Activated T-cell treated with anti-CD3 and anti-CD28 coated beads for 1 hour (primary cell): ENCODE measurements around the gene BMX.

Source experiments
- DNase-seq: peaks from one replicate; pipeline ENCODE4 v3.0.0-alpha.2; 2020; ENCODE audit warnings: low read depth

Gene BMX

GRCh38 chrX:15507005-15507404 lies 6.4 kb downstream of the BMX start:
- DNase-seq: no peak

DNA sequence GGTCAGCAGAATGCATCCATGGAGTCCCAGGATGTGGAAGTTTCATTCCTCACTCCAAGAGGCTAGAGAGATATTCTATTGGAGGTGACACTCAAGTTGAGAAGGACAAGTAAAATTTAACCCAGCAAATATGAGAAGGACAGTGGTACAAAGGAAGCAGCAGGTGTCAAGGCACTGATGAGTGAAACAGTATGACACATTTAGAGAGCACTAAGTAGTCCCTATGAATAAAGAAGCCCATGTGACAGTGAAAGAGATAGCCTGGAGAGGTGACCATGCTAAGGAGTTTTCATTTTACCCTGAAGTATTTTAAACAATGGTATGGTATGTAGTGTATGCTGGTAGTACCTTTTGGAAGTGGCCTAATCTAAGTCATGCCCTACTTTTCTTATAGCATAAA lies 9.2 kb downstream of the BMX start:
- DNase-seq: no peak

GRCh38 chrX:15511563-15511962 lies 11.0 kb downstream of the BMX start:
- DNase-seq: no peak

- DNase-seq: no peak
These were observed 11.9 kb downstream of the BMX start for GRCh38 chrX:15512401-15512965.

- DNase-seq: no peak
These were observed 13.7 kb downstream of the BMX start for GRCh38 chrX:15514279-15514678.

GRCh38 chrX:15515931-15516330 lies 15.3 kb downstream of the BMX start:
- DNase-seq: no peak

DNA sequence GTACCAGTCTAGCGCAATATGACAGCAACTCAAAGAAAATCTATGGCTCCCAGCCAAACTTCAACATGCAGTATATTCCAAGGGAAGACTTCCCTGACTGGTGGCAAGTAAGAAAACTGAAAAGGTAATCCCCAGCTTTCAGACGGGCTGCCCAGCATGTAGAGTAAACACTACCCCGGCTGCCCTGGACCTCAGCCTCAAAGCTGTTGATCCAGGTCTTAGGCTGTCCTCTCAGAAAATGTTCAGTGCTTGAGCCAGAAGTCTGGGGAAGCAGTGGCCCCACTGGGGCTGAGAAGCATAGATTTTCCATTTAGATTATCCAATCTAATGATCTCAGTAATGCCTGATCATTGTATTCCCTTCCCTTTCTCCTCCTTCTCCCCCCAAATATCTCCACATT lies 21.9 kb downstream of the BMX start:
- DNase-seq: no peak

- no peak for DNase-seq
These were observed 22.5 kb downstream of the BMX start for GRCh38 chrX:15523088-15523487.

GRCh38 chrX:15524417-15524816 lies 23.8 kb downstream of the BMX start:
- DNase-seq: no peak

DNA sequence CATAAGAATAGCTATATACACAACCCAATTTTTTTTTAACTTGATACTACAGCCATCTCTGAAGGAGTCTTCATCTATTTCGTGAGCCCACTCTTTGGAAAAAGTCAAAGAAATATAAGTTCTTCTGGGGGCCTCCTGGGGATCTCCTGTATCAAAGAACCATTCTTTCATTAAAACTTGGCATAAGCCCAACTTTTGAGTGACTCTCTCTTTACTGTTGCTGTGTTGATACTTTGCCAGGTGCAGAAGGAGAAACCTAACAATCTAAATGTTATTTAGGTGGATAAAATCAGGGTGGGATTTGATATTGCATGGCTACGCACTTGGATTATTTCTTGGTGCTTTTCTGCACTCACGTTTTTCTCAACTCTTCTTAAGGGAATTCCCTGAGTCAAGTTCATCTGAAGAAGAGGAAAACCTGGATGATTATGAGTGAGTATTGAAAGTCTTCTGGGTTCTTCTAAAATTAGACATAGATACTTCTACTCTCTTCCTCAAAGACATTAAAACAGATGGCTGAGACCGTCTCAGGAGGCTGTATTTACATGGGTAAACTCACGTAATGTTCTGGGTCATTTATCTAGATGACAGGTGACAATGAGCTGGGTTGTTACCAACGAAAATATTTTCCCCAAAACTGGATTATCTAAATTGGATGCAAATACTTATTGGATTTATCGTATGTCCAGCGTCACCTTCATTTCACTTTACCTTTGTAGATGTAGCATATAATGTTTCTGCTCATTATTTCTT lies 25.2 kb downstream of the BMX start:
- DNase-seq: no peak

DNA sequence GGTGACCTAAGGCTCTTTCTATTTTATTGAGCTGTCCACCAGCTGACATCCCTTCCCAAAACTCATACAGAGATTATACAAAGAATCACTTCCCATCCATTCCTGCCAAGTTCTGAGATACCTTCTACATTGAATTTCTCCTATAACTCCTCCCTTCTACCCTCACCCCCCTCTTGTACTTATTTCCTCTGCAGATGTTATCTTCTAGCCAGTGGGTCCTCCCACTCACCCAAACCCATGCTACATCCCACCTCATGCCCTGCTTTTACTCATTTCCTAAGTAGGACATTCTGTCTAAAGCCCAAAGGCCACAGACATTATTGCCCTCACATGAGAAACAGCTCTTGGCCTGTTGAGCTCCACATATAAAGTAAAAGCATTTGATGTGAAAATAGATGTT lies 28.6 kb downstream of the BMX start:
- DNase-seq: no peak

GRCh38 chrX:15530318-15530717 lies 29.7 kb downstream of the BMX start:
- DNase-seq: no peak

GRCh38 chrX:15546745-15547144 lies 46.1 kb downstream of the BMX start:
- no peak for DNase-seq

- no peak for DNase-seq
These were observed 46.7 kb downstream of the BMX start for GRCh38 chrX:15547356-15547755.

- no peak for DNase-seq
These were observed 48.8 kb downstream of the BMX start for GRCh38 chrX:15549189-15550012.

DNA sequence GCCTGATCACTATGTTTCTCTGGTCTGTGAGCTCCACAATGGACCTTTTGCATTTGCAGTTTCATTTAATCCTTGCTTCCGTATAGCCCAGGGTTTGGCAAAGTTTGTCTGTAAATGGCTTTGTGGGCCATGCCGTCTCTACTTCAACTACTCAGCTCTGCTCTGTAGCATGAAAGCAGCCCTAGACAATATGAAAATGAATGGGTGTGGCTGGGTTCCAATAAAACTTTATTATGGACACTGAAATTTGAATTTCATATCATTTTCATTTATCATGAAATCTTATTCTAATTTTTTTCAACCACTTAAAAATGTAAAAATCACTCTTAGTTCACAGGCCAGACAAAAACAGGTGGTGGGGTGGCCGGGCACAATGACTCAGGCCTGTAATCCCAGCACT lies 58.6 kb downstream of the BMX start:
- DNase-seq: no peak

DNA sequence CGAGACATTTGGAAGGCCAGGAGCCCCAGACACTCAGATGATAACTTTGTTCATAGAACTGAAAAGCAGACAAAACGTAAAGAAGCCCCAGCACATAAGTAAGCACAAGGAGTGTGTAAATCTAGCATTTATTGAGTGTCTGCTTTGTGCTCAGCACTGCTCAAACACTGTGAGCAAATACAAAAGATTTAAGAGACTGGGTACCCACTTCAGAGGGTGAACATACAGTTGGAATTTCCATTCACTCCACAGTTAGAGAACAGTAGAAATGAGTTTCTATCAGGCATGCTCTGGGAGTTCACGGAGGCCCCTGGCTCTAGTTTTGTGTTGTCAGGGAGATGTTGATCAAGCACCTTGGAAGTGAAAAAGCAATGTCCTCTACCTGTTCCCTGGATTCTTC lies 60.3 kb downstream of the BMX start:
- DNase-seq: no peak

DNA sequence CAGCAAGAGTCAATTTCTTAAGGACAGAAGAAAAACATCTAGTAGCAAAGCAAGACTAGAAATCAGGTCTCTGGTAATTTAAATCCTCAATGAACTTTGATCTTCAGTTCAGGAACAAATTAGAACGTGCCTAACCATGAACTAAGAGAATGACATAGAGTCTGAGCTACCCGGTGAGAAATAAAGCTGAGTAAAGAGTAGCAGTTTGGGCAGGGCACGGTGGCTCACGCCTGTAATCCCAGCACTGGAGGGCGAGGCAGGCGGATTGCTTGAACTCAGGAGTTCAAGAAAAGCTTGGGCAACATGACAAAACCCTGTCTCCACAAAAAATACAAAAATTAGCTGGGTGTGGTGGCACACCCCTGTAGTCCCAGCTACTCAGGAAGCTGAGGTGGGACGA lies 62.4 kb downstream of the BMX start:
- DNase-seq: no peak

GRCh38 chrX:15564981-15565579 lies 64.5 kb downstream of the BMX start:
- no peak for DNase-seq

- DNase-seq: no peak
These were observed 65.6 kb downstream of the BMX start for GRCh38 chrX:15566244-15566643.

- DNase-seq: no peak
These were observed 66.7 kb downstream of the BMX start for GRCh38 chrX:15567267-15567666.

- no peak for DNase-seq
These were observed 67.4 kb downstream of the BMX start for GRCh38 chrX:15567886-15568616.
